ENCODE measurements around the gene DNAH7.

GRCh38 chr2:196059491-196059960 lies 9.1 kb downstream of the DNAH7 start:
- TF ChIP-seq ZNF274 (IDR thresholded peaks at IDR 0.05; ENCODE audit: low read depth, low read length) (no peak), SUZ12 (IDR thresholded peaks at IDR 0.05; ENCODE audit: extremely low read depth, insufficient read depth, insufficient read length) (no peak), YY1 (IDR thresholded peaks at IDR 0.05; ENCODE audit: insufficient read depth, insufficient read length) (no peak)

Measured in NT2/D1 (cell line).